Stimulated activated CD4-positive, alpha-beta T cell treated with anti-CD3 and anti-CD28 coated beads, Interleukin-4, amount 100 ng/mL, for 48 hours (primary cell): ENCODE data around the gene AMOTL2.

Experiments
- DNase-seq, 2 donors: peaks; one replicate each; pipeline ENCODE4 v3.0.0-alpha.2; 2020; ENCODE audit warnings: low read depth in 2 of 2

The AMOTL2 gene

GRCh38 chr3:134366221-134366927 lies 7.9 kb downstream of the AMOTL2 start:
- no peak for DNase-seq

- no peak for DNase-seq
Measured at GRCh38 chr3:134365766-134366065, 8.5 kb downstream of the AMOTL2 start.

- DNase-seq, result no peak
Measured at GRCh38 chr3:134364936-134365765, 9.1 kb downstream of the AMOTL2 start.

- no peak for DNase-seq
Measured at GRCh38 chr3:134364061-134364935, 9.9 kb downstream of the AMOTL2 start.

GRCh38 chr3:134363381-134363755 lies 10.9 kb downstream of the AMOTL2 start:
- no peak for DNase-seq

- no peak for DNase-seq
Measured at GRCh38 chr3:134362670-134363380, 11.4 kb downstream of the AMOTL2 start.

GRCh38 chr3:134362221-134362620 lies 12.0 kb downstream of the AMOTL2 start:
- no peak for DNase-seq

- no peak for DNase-seq
Measured at GRCh38 chr3:134361162-134361835, 12.9 kb downstream of the AMOTL2 start.

- DNase-seq, result no peak
Measured at GRCh38 chr3:134360046-134360445, 14.2 kb downstream of the AMOTL2 start.

- DNase-seq, result no peak
Measured at GRCh38 chr3:134359121-134360010, 14.9 kb downstream of the AMOTL2 start.

GRCh38 chr3:134357914-134358811 lies 16.1 kb downstream of the AMOTL2 start:
- no peak for DNase-seq

GRCh38 chr3:134357261-134357913 lies 16.9 kb downstream of the AMOTL2 start:
- no peak for DNase-seq

GRCh38 chr3:134356411-134357040 lies 17.7 kb downstream of the AMOTL2 start:
- no peak for DNase-seq

- no peak for DNase-seq
Measured at GRCh38 chr3:134355416-134355815, 18.8 kb downstream of the AMOTL2 start.

GRCh38 chr3:134354612-134355251 lies 19.5 kb downstream of the AMOTL2 start:
- no peak for DNase-seq

- DNase-seq, result no peak
Measured at GRCh38 chr3:134353831-134354611, 20.2 kb downstream of the AMOTL2 start.
